Effector memory CD4-positive, alpha-beta T cell (primary cell): ENCODE measurements around the gene LGI1.

ENCODE experiments used
- DNase-seq, 3 donors: peaks; one replicate each; pipeline ENCODE4 v3.0.0-alpha.2; 2020
- H3K27ac ChIP-seq: 2 replicates; pipeline ENCODE4 v1.7.0; 2013; ENCODE audit warnings: mild to moderate bottlenecking, low read length, moderate library complexity; ENCODE audit not compliant: insufficient read depth, poor library complexity, severe bottlenecking
- H3K27me3 ChIP-seq: replicated peaks from 2 replicates; pipeline ENCODE4 v1.7.0; 2013; ENCODE audit warnings: mild to moderate bottlenecking, low read length; ENCODE audit not compliant: insufficient read depth, control insufficient read depth, poor library complexity, severe bottlenecking
- H3K36me3 ChIP-seq: 2 replicates; pipeline ENCODE4 v1.7.0; 2013; ENCODE audit warnings: mild to moderate bottlenecking, low read length, moderate library complexity; ENCODE audit not compliant: control insufficient read depth, insufficient read depth
- H3K4me1 ChIP-seq: 2 replicates; pipeline ENCODE4 v1.7.0; 2013; ENCODE audit warnings: low read length, mild to moderate bottlenecking; ENCODE audit not compliant: control insufficient read depth, insufficient read depth, poor library complexity, severe bottlenecking
- H3K4me3 ChIP-seq: 2 replicates; pipeline ENCODE4 v1.7.0; 2013; ENCODE audit warnings: low read length, low read depth, mild to moderate bottlenecking; ENCODE audit not compliant: insufficient read depth, poor library complexity, severe bottlenecking
- H3K9me3 ChIP-seq: 2 replicates; pipeline ENCODE4 v1.7.0; 2013; ENCODE audit warnings: mild to moderate bottlenecking, low read length, moderate library complexity; ENCODE audit not compliant: control insufficient read depth

The LGI1 gene

DNA sequence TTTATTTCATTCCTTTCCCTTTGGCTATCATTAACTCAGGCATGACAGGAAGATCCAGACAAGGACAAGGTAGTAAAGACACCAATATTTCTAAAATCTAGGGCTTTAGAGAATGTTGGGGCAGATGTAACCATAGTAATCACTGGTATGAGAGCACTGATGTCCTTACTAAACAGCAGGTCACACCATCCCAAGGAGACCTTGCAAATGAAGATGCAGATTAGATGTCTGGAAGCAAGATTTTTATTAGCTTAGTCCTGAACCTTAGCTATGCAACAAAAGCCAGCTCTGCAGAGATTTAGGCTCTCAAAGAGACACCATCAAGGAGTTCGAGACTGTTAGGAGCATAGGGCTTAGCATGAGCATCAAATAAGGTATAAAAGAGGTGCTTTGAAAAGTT lies 31.7 kb upstream of the LGI1 start:
- no peak for DNase-seq
- no peaks in the 10 kb centered on the region for H3K27me3 ChIP-seq
- H3K27ac ChIP-seq, result no peak overlapping the region
- H3K4me1 ChIP-seq, result no peaks in the 10 kb centered on the region
- H3K36me3 ChIP-seq, result no peaks in the 10 kb centered on the region
- no peak overlapping the region for H3K4me3 ChIP-seq
- H3K9me3 ChIP-seq, result no peaks in the 10 kb centered on the region

DNA sequence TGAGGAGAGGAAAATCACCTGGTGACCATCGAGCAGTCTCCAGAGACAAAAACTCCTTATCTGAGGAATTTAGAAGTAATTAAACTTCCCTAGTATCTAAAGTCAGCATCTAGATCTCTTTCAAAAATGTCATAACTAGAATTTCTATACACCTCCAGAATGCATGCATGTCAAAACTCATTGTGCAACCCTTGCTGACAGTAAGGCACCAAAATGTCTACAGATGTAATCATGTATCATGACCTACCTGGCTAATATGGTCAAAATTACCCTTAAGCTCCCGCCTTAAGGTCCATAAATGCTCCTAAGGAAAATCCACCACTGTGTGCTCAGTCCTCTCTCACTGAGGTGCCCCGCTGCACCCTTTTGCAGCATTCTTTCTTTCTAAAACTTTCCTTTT lies 16.4 kb upstream of the LGI1 start:
- DNase-seq, result no peak

DNA sequence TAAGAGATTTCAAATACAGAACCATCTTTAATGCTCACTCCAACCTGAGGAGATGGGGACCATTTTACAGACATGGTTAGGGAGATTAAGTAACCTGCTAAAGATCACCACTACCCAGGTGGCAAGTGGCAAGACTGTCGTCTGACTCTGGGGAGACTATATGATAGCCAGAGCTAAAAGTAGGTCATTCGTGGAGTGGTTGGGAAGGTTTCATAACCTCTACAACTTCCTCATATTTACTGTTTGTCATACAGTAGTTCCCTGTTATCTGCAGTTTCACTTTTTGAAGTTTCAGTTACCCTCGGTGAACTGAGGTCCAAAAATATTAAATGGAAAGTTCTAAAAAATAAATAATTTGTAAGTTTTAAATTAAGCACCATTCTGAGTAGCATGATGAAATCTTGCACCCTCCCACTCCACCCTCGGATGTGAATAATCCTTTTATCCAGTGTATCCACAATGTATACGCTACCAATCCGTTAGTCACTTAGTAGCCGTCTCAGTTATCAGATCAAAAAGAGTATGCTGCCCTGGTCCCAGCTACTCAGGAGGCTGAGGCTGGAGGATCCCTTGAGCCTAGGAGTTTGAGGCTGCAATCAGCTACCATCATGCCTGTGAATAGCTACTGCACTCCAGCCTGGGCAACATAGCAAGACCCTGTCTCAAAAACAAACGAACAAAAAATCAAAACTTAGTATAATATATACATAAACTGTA lies 14.9 kb upstream of the LGI1 start:
- H3K9me3 ChIP-seq, result no peaks in the 10 kb centered on the region
- no peak overlapping the region for H3K4me3 ChIP-seq
- H3K4me1 ChIP-seq, result no peaks in the 10 kb centered on the region
- no peak overlapping the region for H3K27ac ChIP-seq
- DNase-seq, result no peak
- H3K36me3 ChIP-seq, result no peaks in the 10 kb centered on the region
- no peaks in the 10 kb centered on the region for H3K27me3 ChIP-seq

More for the DNA sequence above, 16.4 kb upstream of the LGI1 start:
- Histone ChIP-seq H3K4me3 (no peak overlapping the region), H3K4me1 (no peaks in the 10 kb centered on the region), H3K36me3 (no peaks in the 10 kb centered on the region), H3K27ac (no peak overlapping the region), H3K27me3 (no peaks in the 10 kb centered on the region), H3K9me3 (no peaks in the 10 kb centered on the region)

DNA sequence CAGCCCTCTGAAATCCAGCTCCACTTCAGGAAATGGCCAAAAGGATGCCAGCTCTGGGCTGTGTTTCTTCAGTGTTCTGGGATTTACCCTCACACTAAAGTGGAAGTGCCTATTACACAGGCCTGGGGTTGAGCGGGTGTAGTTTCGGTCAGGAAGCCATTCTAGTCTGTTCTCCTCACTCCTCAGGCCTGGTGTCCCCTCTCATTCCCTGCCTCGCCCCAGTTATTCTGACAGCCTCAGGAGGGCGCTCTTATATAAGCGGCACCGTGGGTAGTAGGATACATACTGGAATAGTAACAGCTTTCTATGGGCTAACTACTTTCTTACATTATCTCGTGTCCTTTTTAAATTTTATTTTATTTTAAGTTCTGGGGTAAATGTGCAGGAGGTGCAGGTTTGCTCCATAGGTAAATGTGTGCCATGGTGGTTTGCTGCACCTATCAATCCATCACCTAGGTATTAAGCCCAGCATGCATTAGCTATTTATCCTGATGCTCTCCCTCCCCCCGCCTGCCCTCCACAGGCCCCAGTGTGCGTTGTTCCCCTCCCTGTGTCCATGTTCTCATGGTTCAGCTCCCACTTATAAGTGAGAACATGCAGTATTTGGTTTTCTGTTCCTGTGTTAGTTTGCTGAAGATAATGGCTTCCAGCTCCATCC lies 12.2 kb upstream of the LGI1 start:
- H3K27ac ChIP-seq, result no peak overlapping the region
- H3K4me1 ChIP-seq, result no peaks in the 10 kb centered on the region
- no peaks in the 10 kb centered on the region for H3K27me3 ChIP-seq
- no peak overlapping the region for H3K4me3 ChIP-seq
- H3K36me3 ChIP-seq, result no peaks in the 10 kb centered on the region
- no peak for DNase-seq
- no peaks in the 10 kb centered on the region for H3K9me3 ChIP-seq

DNA sequence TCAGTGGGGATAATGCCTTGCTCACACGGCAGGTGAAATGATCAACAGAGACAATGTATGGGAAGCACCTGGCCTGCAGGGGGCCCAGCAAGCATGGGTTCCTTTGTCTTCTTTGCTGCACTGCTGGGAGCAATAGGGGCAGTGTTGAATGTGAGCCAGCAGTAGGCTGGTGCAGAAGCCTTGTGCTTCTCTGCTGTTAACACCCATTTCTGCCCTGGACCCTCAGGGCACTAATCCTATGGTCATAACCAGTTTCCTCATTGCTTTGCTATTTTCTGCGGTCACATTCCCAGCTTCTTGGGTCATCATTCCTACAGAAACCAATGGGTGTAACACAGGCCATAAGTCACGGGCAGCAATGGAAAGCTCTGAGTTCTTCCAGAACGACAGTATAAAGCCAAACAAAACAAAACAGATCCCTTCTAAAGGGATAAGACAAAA lies 10.9 kb upstream of the LGI1 start:
- Histone ChIP-seq H3K4me1 (peaks cover 1% of the 10 kb centered on the region), H3K9me3 (no peaks in the 10 kb centered on the region), H3K27ac (no peak overlapping the region), H3K27me3 (no peaks in the 10 kb centered on the region), H3K36me3 (no peaks in the 10 kb centered on the region), H3K4me3 (no peak overlapping the region)
- DNase-seq, result no peak

GRCh38 chr10:93749218-93749799 lies 8.4 kb upstream of the LGI1 start:
- DNase-seq, result no peak
- H3K4me3 ChIP-seq, result no peak overlapping the region
- H3K9me3 ChIP-seq, result no peaks in the 10 kb centered on the region
- peaks cover 5% of the 10 kb centered on the region for H3K4me1 ChIP-seq
- no peak overlapping the region for H3K27ac ChIP-seq
- H3K36me3 ChIP-seq, result no peaks in the 10 kb centered on the region
- H3K27me3 ChIP-seq, result peaks cover 3% of the 10 kb centered on the region

- H3K4me1 ChIP-seq, result peaks cover 5% of the 10 kb centered on the region
- H3K36me3 ChIP-seq, result no peaks in the 10 kb centered on the region
- DNase-seq, result no peak
- no peak overlapping the region for H3K27ac ChIP-seq
- H3K4me3 ChIP-seq, result no peak overlapping the region
- H3K27me3 ChIP-seq, result peaks cover 3% of the 10 kb centered on the region
- no peaks in the 10 kb centered on the region for H3K9me3 ChIP-seq
Observed at GRCh38 chr10:93751124-93751523, 6.6 kb upstream of the LGI1 start.

DNA sequence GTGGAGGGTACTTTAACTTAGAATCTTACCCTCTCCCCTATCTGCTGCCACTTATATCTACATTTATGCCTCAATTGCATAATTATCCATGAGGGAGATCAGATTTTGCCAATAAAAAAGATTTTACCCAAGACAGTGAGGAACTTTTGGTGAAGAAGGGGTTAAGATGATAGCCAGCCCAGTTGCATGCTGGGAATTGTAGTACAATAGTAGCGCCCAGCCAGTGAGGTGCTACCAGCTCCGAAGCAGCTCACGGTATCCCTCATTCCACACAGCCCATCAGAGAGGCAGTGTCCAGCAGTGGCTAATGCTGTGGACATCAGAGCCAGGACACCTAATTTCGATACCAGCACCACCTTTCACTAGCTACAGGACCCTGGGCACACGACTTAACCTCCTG lies 5.9 kb upstream of the LGI1 start:
- Histone ChIP-seq H3K9me3 (no peaks in the 10 kb centered on the region), H3K36me3 (no peaks in the 10 kb centered on the region), H3K4me3 (no peak overlapping the region), H3K27ac (no peak overlapping the region), H3K4me1 (peaks cover 5% of the 10 kb centered on the region), H3K27me3 (peaks cover 3% of the 10 kb centered on the region)
- no peak for DNase-seq

DNA sequence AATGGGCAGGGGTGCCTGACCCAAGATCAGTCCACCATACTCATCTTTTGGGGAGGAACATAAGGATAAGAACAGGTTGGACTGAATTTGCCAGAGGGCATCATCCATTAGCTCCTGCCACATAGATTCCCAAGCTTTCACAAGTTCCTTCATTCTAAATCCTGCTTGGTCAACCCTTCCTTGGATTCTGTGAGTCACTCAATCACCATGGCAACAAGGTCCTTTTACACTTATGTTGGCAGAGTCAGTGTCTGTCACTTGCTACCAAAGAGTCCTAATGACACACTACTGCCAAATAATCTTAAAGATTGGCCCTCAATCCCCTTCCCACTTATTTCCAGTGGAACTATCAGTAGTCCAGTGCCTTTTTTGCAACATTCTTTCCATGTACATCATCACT lies 5.0 kb upstream of the LGI1 start:
- DNase-seq, result no peak
- Histone ChIP-seq H3K27ac (no peak overlapping the region), H3K9me3 (no peaks in the 10 kb centered on the region), H3K27me3 (peaks cover 3% of the 10 kb centered on the region), H3K4me1 (peaks cover 5% of the 10 kb centered on the region), H3K4me3 (no peak overlapping the region), H3K36me3 (no peaks in the 10 kb centered on the region)

DNA sequence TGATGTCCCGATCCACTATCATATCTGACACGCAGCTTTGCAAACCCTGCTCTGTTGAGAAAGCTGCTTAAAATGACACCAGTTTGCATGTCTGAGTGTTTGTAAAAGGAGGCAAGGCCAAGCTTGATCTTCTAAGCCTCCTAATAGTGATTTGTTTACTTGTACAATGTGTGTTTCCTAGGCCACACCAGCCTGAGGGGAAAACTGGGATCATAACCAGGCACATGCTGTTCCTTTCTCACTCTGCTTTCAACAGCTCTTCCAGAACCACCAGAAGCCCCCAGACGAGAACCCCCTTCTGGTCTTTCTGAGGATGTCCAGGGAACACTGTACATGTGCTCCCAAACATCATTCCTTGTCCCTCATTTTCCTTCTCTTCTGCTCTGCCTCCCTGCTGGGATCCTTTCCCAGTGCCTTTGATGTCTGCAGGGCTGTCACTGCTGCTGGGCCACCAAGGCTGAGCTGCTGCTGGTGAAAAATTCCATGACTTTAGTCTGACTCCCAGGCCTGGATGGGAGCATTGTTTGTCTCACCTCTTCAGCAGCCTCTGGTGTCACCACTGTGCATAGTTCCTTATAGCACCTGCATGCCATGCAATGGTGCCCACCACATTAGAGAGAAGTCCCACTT lies 4.0 kb upstream of the LGI1 start:
- Histone ChIP-seq H3K27ac (no peak overlapping the region), H3K4me1 (peaks cover 5% of the 10 kb centered on the region), H3K9me3 (no peaks in the 10 kb centered on the region), H3K4me3 (no peak overlapping the region), H3K27me3 (peaks cover 5% of the 10 kb centered on the region), H3K36me3 (no peaks in the 10 kb centered on the region)
- no peak for DNase-seq
